Activated CD8-positive, alpha-beta T cell treated with anti-CD3 and anti-CD28 coated beads for 36 hours (primary cell): ENCODE measurements around the gene OLA1. TPM values are rescaled to one million over a fixed set of nuclear protein-coding genes. Genes with fewer than 3 reads are reported as not detected.

Experiments used
- ATAC-seq: fragments of 200-7000 bp; cut with Tn5 transposase; one replicate; pipeline ENCODE4 v1.10.0; 2021; ENCODE audit warnings: mild to moderate bottlenecking, moderate library complexity
- CTCF ChIA-PET: fragments of 350-600 bp; sonication (Branson Sonifier 250); formaldehyde crosslinking; loops from one replicate; lab custom pipeline; 2021; ENCODE audit warnings: antibody characterized with exemption; lab: Charles Lee
- POLR2A ChIA-PET: fragments of 350-600 bp; sonication (Branson Sonifier 250); formaldehyde crosslinking; loops from one replicate; lab custom pipeline; 2021; ENCODE audit warnings: antibody characterized with exemption; lab: Charles Lee
- DNase-seq: peaks from one replicate; pipeline ENCODE4 v3.0.0-alpha.2; 2020
- H3K27ac Mint-ChIP-seq: one replicate; pipeline ENCODE4 v1.8.0; 2021; ENCODE audit warnings: mild to moderate bottlenecking, mixed read lengths
- H3K27me3 Mint-ChIP-seq: one replicate; pipeline ENCODE4 v1.8.0; 2021; ENCODE audit warnings: mixed read lengths
- H3K36me3 Mint-ChIP-seq: one replicate; pipeline ENCODE4 v1.8.0; 2021; ENCODE audit warnings: low read depth, mixed read lengths
- H3K4me1 Mint-ChIP-seq: one replicate; pipeline ENCODE4 v1.8.0; 2021; ENCODE audit warnings: low read depth, mixed read lengths
- H3K4me3 Mint-ChIP-seq: one replicate; pipeline ENCODE4 v1.8.0; 2021; ENCODE audit warnings: mild to moderate bottlenecking, moderate library complexity, mixed read lengths
- H3K9me3 Mint-ChIP-seq: one replicate; pipeline ENCODE4 v1.8.0; 2021; ENCODE audit warnings: mixed read lengths
- intact Hi-C: fragments of 100-400 bp; cut with micrococcal nuclease; formaldehyde crosslinking; loops from one replicate; pipeline ENCODE4 v1.10.0; 2022
- total RNA-seq, 2 experiments: library from RNA; stranded (reverse); gene quantifications; one replicate each; pipeline ENCODE4 v1.2.3, GENCODE V29; 2021
- TF ChIP-seq, protein P1 (sequence below): fragments of 200-600 bp; IDR thresholded peaks from one replicate; pipeline ENCODE4 v1.8.0; 2022; ENCODE audit warnings: antibody characterized with exemption, mild to moderate bottlenecking

Gene OLA1
- total RNA-seq, 2 experiments from 2014 or later: 128 to 137 TPM

DNA sequence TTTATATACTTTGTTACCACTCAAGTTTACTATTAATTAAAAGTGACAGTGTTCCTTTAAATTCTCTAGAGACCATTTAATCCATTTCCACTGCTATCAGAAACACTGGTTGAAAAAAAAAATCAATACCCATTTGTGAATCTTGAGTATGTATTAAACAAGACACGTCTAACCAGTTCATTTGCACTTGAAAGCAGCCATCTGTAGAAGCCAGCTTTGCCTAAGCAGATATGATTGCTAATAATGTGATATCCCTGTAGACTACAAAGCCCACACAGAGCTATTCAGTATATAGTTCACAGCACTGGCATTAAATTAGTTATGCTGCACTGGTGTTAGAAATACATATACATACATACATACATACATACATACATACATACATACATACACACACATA lies 171.4 kb downstream of the OLA1 start:
- no peak for ATAC-seq
- Mint-ChIP-seq H3K4me3 (no peak overlapping the region), H3K4me1 (no peaks in the 10 kb centered on the region), H3K27ac (no peak overlapping the region), H3K27me3 (no peaks in the 10 kb centered on the region), H3K9me3 (no peaks in the 10 kb centered on the region), H3K36me3 (peaks cover 18% of the 10 kb centered on the region)
- TF ChIP-seq, protein P1, sequence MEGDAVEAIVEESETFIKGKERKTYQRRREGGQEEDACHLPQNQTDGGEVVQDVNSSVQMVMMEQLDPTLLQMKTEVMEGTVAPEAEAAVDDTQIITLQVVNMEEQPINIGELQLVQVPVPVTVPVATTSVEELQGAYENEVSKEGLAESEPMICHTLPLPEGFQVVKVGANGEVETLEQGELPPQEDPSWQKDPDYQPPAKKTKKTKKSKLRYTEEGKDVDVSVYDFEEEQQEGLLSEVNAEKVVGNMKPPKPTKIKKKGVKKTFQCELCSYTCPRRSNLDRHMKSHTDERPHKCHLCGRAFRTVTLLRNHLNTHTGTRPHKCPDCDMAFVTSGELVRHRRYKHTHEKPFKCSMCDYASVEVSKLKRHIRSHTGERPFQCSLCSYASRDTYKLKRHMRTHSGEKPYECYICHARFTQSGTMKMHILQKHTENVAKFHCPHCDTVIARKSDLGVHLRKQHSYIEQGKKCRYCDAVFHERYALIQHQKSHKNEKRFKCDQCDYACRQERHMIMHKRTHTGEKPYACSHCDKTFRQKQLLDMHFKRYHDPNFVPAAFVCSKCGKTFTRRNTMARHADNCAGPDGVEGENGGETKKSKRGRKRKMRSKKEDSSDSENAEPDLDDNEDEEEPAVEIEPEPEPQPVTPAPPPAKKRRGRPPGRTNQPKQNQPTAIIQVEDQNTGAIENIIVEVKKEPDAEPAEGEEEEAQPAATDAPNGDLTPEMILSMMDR: no peak
- intact Hi-C loops: no loop called here
- no peak for DNase-seq
- CTCF ChIA-PET: no interaction called here
- POLR2A ChIA-PET: no interaction called here

DNA sequence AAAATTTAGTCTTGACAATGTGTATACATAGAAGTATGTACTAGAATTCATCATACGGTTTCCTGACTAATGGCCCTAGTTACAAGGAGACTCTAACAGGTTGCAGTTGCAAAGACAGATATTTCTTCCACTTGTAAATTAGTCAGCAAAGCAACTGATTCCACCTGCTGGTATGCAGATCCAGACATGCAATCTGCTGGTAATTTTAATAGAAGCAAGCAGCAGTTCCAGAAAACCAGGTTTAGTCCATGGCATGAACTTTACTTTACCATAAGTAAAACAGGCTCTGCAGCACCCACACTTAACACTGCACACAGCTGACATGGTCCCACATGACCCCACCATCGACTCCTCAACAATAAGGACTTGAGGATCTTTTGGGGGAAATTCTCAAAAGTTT lies 172.3 kb downstream of the OLA1 start:
- H3K4me1 Mint-ChIP-seq: no peaks in the 10 kb centered on the region
- CTCF ChIA-PET: no interaction called here

DNA sequence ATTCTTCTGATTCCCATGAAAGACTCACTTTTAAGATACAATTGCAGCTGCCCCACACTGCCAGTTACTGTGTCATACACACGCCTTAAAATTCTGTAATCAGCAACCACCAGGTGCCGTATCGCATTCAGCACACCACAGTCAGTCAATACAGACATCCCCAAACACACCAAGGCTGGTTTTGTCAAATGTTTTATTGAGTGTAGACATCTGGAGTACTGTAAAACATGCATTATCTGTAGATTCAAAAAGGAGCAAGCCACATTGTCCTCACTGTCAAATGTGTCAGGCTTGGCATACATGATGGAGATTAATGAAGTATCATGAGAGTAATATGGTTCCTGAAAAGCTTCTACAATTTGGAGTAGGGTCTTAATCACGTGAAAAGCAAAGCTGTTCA lies 173.5 kb downstream of the OLA1 start:
- Mint-ChIP-seq H3K27ac (no peak overlapping the region), H3K4me3 (no peak overlapping the region), H3K9me3 (no peaks in the 10 kb centered on the region), H3K36me3 (peaks cover 18% of the 10 kb centered on the region), H3K4me1 (no peaks in the 10 kb centered on the region), H3K27me3 (no peaks in the 10 kb centered on the region)
- ATAC-seq (no peak), DNase-seq (no peak)
- intact Hi-C loops: no loop called here
- TF ChIP-seq, protein P1: no peak
- POLR2A ChIA-PET: no interaction called here
- CTCF ChIA-PET: no interaction called here

More for the DNA sequence above, 172.3 kb downstream of the OLA1 start:
- no peak overlapping the region for H3K27ac Mint-ChIP-seq
- no peak overlapping the region for H3K4me3 Mint-ChIP-seq
- POLR2A ChIA-PET: no interaction called here
- DNase-seq (no peak), ATAC-seq (no peak)
- intact Hi-C loops: no loop called here
- peaks cover 18% of the 10 kb centered on the region for H3K36me3 Mint-ChIP-seq
- H3K27me3 Mint-ChIP-seq: no peaks in the 10 kb centered on the region
- H3K9me3 Mint-ChIP-seq: no peaks in the 10 kb centered on the region
- TF ChIP-seq, protein P1: no peak

DNA sequence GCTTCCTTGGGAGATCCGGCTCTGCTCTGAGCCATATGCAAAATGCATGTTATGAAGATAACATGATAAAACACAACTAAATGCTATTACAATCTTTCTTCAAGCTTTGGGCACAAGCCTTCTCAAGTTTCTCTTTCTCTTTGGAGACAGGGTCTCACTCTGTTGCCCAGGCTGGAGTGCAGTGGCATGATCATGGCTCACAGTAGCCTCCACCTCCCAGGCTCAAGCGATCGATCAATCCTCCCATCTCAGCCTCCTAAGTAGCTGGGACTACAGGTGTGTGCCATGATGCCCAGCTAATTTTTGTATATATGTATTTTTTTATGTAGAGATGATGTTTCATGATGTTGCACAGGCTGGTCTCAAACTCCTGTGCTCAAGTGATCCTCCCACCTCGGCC lies 175.5 kb downstream of the OLA1 start:
- ChIA-PET POLR2A (interaction anchor here (0.8 kb wide), 1 partner anchor 14 kb away, joined by 3 read pairs; no protein-coding TSS in a partner anchor), CTCF (interaction anchor here (1.5 kb wide), 1 partner anchor 32 kb away, joined by 4 read pairs; no protein-coding TSS in a partner anchor)
- Mint-ChIP-seq H3K27me3 (no peaks in the 10 kb centered on the region), H3K27ac (no peak overlapping the region), H3K4me1 (no peaks in the 10 kb centered on the region), H3K36me3 (peaks cover 18% of the 10 kb centered on the region), H3K4me3 (no peak overlapping the region), H3K9me3 (no peaks in the 10 kb centered on the region)
- TF ChIP-seq, protein P1: no peak
- DNase-seq (no peak), ATAC-seq (no peak)
- intact Hi-C loops: no loop called here

DNA sequence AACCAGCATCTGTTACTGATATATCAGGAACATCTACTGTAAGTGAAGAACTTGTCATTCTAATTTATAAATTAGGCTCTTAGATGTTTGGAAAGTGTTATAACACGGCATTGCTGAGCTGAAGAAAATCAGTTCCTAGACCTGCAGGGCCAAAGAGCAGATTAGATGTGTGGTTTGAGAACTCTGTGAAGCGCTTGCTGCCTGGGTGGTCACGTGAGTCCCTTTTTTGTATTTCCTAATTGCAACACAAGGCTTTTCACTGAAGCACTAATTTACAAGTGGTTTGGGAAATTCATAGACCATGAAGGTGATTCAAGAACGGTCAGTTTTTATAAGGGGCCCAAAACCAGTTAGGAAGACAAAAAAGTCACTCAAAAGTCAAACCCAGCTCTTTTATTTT lies 176.3 kb downstream of the OLA1 start:
- Mint-ChIP-seq H3K27me3 (peaks cover 4% of the 10 kb centered on the region), H3K4me3 (no peak overlapping the region), H3K27ac (no peak overlapping the region), H3K9me3 (no peaks in the 10 kb centered on the region), H3K36me3 (peaks cover 18% of the 10 kb centered on the region), H3K4me1 (no peaks in the 10 kb centered on the region)
- ChIA-PET CTCF (interaction anchor here (0.9 to 1.5 kb wide), 3 partner anchors 15 to 269 kb away, joined by 3 to 4 read pairs (median 3); no protein-coding TSS in a partner anchor), POLR2A (no interaction called here)
- DNase-seq: no peak
- intact Hi-C loops: no loop called here
- ATAC-seq: no peak
- TF ChIP-seq, protein P1: no peak
